Panc1 (cell line): Measurements from ENCODE around the gene TSHR.

Experiments used
- POLR2AphosphoS5 ChIP-seq: IDR thresholded peaks from 2 replicates; pipeline ENCODE4 v1.6.1; 2012; ENCODE audit warnings: mild to moderate bottlenecking, low read depth, low read length, moderate library complexity
- SIN3A ChIP-seq: IDR thresholded peaks from 2 replicates; pipeline ENCODE4 v1.6.1; 2012; ENCODE audit warnings: low read depth, mild to moderate bottlenecking, low read length, moderate library complexity, borderline replicate concordance; ENCODE audit not compliant: insufficient read depth

DNA sequence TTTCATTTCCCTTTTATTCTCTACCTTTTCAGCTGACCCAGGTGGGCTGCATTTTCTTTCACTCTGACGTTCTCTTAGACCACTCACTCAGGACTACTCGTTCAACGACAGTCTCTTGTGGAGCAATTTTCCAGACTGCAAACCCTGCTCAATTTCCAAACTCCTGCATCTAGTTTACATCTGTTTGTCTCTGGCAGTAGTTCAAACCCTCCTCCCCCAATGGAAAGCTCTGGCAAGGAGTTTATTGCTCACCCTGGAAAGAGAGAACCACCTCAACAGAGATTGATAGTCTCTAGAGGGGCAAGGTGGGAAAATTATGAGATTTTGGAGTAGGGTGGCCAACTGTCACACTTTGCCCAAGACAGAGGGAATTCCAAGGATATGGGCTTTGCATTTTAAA lies 130.2 kb downstream of the TSHR start:
- TF ChIP-seq SIN3A: no peak
- no peak for TF ChIP-seq POLR2AphosphoS5
